ENCODE results near the gene WSB2.
"Not testable (repeated sequence)": the region's sequence is repeated elsewhere in the genome, so short reads cannot be mapped to it uniquely, and the experiment has no call there.

The WSB2 gene

DNA sequence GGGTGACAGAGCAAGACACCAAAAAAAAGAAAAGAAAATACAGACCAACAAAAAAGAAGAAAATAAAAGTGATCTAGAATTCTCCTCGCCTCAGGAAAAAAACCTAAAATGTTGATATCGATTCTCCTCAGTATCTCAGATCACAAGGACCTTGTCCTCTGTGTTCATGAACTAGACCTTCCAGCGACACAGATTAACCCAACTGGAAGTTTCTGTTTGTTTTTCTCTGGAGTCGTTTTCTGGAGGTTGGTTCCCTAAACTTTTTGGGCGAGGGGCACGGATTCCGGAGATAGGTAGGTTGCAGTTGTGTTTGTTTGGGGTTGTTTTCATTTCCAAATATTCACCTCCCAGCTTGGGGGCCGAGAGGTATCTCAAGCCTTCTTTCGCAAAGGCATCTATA, 45.0 kb downstream of the WSB2 start:
- DNase-seq, result no peak
- in situ Hi-C loops (cut with HindIII; ENCODE audit: low pct_ligation_motif_present, low pct_unique_long_range_greater_than_20kb, low sequenced_read_pairs), result no loop called here

DNA sequence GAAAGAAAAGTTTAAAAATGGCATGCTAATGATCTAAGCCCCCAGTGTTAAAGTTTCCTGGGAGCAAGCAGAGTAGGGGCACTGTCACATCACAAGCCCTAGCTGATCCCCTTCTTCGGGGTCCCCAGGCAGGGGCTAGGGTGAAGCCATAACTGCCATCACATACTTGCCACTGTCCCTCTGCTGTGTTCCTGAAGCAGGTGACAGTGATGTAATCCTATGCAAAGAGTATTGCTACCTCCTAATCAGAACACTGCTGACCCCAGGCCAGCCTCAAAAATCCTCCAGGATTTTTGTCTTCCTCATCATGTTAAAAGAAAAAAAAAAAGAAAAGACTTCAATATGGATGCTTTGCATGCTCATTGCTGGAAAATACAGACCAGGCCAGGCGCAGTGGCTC, 45.7 kb downstream of the WSB2 start:
- in situ Hi-C loops (cut with HindIII; ENCODE audit: low pct_ligation_motif_present, low pct_unique_long_range_greater_than_20kb, low sequenced_read_pairs), result no loop called here
- no peak for DNase-seq

GRCh38 chr12:118013283-118013682, 47.7 kb downstream of the WSB2 start:
- DNase-seq, result no peak
- in situ Hi-C loops (cut with HindIII; ENCODE audit: low pct_ligation_motif_present, low pct_unique_long_range_greater_than_20kb, low sequenced_read_pairs), result no loop called here

- no peak for DNase-seq
- in situ Hi-C loops (cut with HindIII; ENCODE audit: low pct_ligation_motif_present, low pct_unique_long_range_greater_than_20kb, low sequenced_read_pairs), result no loop called here
These were observed 49.0 kb downstream of the WSB2 start for GRCh38 chr12:118011961-118012360.

DNA sequence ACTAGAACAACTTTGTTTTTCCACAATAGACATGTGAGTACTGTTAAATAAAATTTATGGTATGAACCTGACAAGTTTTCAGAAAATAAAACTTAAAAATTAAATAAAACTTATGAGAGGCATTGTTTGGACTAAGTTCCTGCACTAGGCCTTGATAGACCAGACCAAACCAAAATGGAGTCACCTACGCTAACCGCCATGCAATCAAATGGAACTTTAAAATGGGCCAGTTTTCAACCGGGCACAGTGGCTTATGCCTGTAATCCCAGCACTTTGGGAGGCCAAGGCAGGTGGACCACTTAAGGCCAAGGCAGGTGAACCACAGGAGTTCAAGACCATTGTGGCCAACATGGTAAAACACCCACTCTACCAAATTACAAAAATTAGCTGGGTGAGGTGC, 49.6 kb downstream of the WSB2 start:
- no peak for DNase-seq
- in situ Hi-C loops (cut with HindIII; ENCODE audit: low pct_ligation_motif_present, low pct_unique_long_range_greater_than_20kb, low sequenced_read_pairs), result no loop called here

DNA sequence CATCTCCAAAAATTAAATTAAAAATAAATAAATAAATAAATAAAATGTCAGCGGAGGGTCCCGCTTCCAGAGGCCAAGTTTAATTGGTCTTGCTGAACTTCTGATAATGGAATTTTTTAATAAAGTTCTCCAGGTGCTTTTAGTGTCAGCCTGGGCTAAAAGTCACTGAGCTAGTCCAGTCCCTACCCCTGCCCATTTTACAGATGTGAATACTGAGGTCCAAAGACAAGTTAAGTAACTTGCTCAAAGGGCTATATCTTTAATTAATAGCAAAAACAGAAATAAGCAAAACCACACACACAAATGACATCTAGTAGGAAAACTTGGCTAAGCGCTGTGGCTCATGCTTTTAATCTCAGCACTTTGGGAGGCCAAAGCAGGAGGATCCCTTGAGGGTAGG, 50.1 kb downstream of the WSB2 start:
- in situ Hi-C loops (cut with HindIII; ENCODE audit: low pct_ligation_motif_present, low pct_unique_long_range_greater_than_20kb, low sequenced_read_pairs), result no loop called here
- DNase-seq, result no peak

- DNase-seq; in situ Hi-C loops (cut with HindIII; ENCODE audit: low pct_ligation_motif_present, low pct_unique_long_range_greater_than_20kb, low sequenced_read_pairs): not testable (repeated sequence)
These were observed 61.2 kb downstream of the WSB2 start for GRCh38 chr12:117999806-118000205.

- no peak for DNase-seq
- in situ Hi-C loops (cut with HindIII; ENCODE audit: low pct_ligation_motif_present, low pct_unique_long_range_greater_than_20kb, low sequenced_read_pairs), result no loop called here
These were observed 62.3 kb downstream of the WSB2 start for GRCh38 chr12:117998719-117999118.

- DNase-seq, result no peak
- in situ Hi-C loops (cut with HindIII; ENCODE audit: low pct_ligation_motif_present, low pct_unique_long_range_greater_than_20kb, low sequenced_read_pairs), result no loop called here
These were observed 66.2 kb downstream of the WSB2 start for GRCh38 chr12:117994551-117995438.

- peak; percentile 88 for DNase-seq
These were observed 74.1 kb downstream of the WSB2 start for GRCh38 chr12:117986705-117987469.

DNA sequence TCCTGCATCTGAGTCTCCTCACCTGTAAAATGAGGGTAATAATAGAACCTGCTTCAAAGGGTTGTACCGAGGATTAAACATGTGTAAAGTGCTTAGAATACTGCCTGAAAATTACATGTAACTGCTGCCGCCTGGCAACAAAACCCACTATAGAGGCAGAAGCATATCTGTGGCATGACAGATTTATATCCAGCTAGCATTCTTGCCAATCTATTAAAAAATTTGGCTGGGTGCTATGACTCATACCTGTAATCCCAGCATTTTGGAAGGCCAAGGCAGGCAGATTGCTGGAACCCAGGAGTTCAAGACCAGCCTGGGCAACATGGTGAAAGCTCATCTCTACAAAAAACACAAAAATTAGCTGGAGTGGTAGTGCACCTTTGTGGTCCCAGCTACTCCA, 75.8 kb downstream of the WSB2 start:
- DNase-seq, result no peak
- in situ Hi-C loops (cut with HindIII; ENCODE audit: low pct_ligation_motif_present, low pct_unique_long_range_greater_than_20kb, low sequenced_read_pairs), result no loop called here

More at GRCh38 chr12:117986705-117987469, 74.1 kb downstream of the WSB2 start:
- in situ Hi-C loops (cut with HindIII; ENCODE audit: low pct_ligation_motif_present, low pct_unique_long_range_greater_than_20kb, low sequenced_read_pairs), result no loop called here

Data from ACHN (cell line).